ENCODE measurements around the gene ZNF655. TPM values are rescaled to one million over a fixed set of nuclear protein-coding genes. Genes with fewer than 3 reads are reported as not detected.

Gene ZNF655
- total RNA-seq, 1 experiment from 2014 or later = 40.4 TPM

GRCh38 chr7:99562832-99563231 is 4.4 kb downstream of the ZNF655 start (continued):
- no peak for TF ChIP-seq ARID4B (CRISPR knock-in tag; IDR thresholded peaks at IDR 0.05; ENCODE audit: borderline replicate concordance)
- no peak for TF ChIP-seq HMGA2 (CRISPR knock-in tag; IDR thresholded peaks at IDR 0.05)
- no peak for TF ChIP-seq USF2 (CRISPR knock-in tag; IDR thresholded peaks at IDR 0.05)

- CTCF ChIA-PET = interaction anchor here (0.6 kb wide), 1 partner anchor 75 kb away, joined by 3 read pairs; no protein-coding TSS in a partner anchor
- no peak for ATAC-seq
- H3K9me3 Mint-ChIP-seq = no peaks in the 10 kb centered on the region
- no peak overlapping the region for H3K27ac Mint-ChIP-seq
- H3K27me3 Mint-ChIP-seq (ENCODE audit: low read depth) = no peaks in the 10 kb centered on the region
- H3K4me1 Mint-ChIP-seq = no peaks in the 10 kb centered on the region
- DNase-seq (ENCODE audit: low spot score) = no peak
- POLR2A ChIA-PET = no interaction called here
- peaks cover 54% of the 10 kb centered on the region for H3K36me3 Mint-ChIP-seq
- no peak overlapping the region for H3K4me3 Mint-ChIP-seq
- no peak for TF ChIP-seq FOXP4 (CRISPR knock-in tag; IDR thresholded peaks at IDR 0.05)
- TF ChIP-seq ZMAT4 (CRISPR knock-in tag; IDR thresholded peaks at IDR 0.05) = no peak
- no peak for TF ChIP-seq OVOL2 (CRISPR knock-in tag; IDR thresholded peaks at IDR 0.05; ENCODE audit: borderline replicate concordance)
- no peak for TF ChIP-seq ATF2 (CRISPR knock-in tag; IDR thresholded peaks at IDR 0.05; ENCODE audit: borderline replicate concordance, low read depth)
- no peak for TF ChIP-seq NR2C2 (CRISPR knock-in tag; IDR thresholded peaks at IDR 0.05)
- no peak for TF ChIP-seq ZNF281 (CRISPR knock-in tag; IDR thresholded peaks at IDR 0.05)
- no peak for TF ChIP-seq ZNF263 (CRISPR knock-in tag; IDR thresholded peaks at IDR 0.05; ENCODE audit: low read depth)
- no peak for TF ChIP-seq E2F1 (CRISPR knock-in tag; IDR thresholded peaks at IDR 0.05)
- TF ChIP-seq IRF1 (CRISPR knock-in tag; IDR thresholded peaks at IDR 0.05) = no peak
- no peak for TF ChIP-seq ELF4 (CRISPR knock-in tag; IDR thresholded peaks at IDR 0.05; ENCODE audit: low read depth)
- no peak for TF ChIP-seq FOXP1 (CRISPR knock-in tag; IDR thresholded peaks at IDR 0.05; ENCODE audit: borderline replicate concordance)
- TF ChIP-seq USF1 (CRISPR knock-in tag; IDR thresholded peaks at IDR 0.05) = no peak
- no peak for TF ChIP-seq MLX (CRISPR knock-in tag; IDR thresholded peaks at IDR 0.05)
- TF ChIP-seq CDX4 (CRISPR knock-in tag; IDR thresholded peaks at IDR 0.05; ENCODE audit: borderline replicate concordance) = no peak
These were observed 5.2 kb downstream of the ZNF655 start for GRCh38 chr7:99563650-99564049.

Data from WTC11 (cell line).